Tibial artery (tissue), 4 donors: Measurements from ENCODE around the gene LILRA6.
A peak's percentile ranks its signal among the peaks of the same experiment; 100 is the strongest.
"Not testable (repeated sequence)": the region's sequence is repeated elsewhere in the genome, so short reads cannot be mapped to it uniquely, and the experiment has no call there.

ENCODE experiments used
- DNase-seq, 2 donors: peaks; one replicate each; pipeline ENCODE4 v3.0.0-alpha.2; 2019
- H3K27ac ChIP-seq, 2 donors: fragments of 200-600 bp; sonication (generic) in 1 of 2; 1 replicate in 1 of 2; 2 replicates in 1 of 2; pipeline ENCODE4 v1.5.1; 2018 to 2019; ENCODE audit warnings: mild to moderate bottlenecking in 1 of 2
- H3K27me3 ChIP-seq, 2 donors: fragments of 200-600 bp; sonication (generic) in 1 of 2; one replicate each; pipeline versions ENCODE4 v1.5.1 to v1.6.0; 2016 to 2019
- H3K36me3 ChIP-seq, 3 donors: fragments of 200-600 bp; sonication (generic) in 2 of 3; one replicate each; pipeline ENCODE4 v1.5.1; 2016 to 2019; ENCODE audit warnings: mild to moderate bottlenecking in 2 of 3
- H3K4me1 ChIP-seq, 4 donors: fragments of 200-600 bp; sonication (generic) in 2 of 4; 1 replicate in 3 of 4; 2 replicates in 1 of 4; pipeline ENCODE4 v1.5.1; 2016 to 2019
- H3K4me3 ChIP-seq, 2 donors: fragments of 200-600 bp; sonication (generic) in 1 of 2; 1 replicate in 1 of 2; 2 replicates in 1 of 2; pipeline ENCODE4 v1.5.1; 2018 to 2019; ENCODE audit warnings: mild to moderate bottlenecking in 2 of 2
- H3K9me3 ChIP-seq, 3 donors: fragments of 200-600 bp; sonication (generic) in 1 of 3; one replicate each; pipeline ENCODE4 v1.5.1; 2016 to 2019
- intact Hi-C: fragments of 100-400 bp; cut with DNase I; formaldehyde crosslinking; loops from one replicate; pipeline ENCODE4 v1.15.0; 2023; ENCODE audit warnings: low total_unique reads
- TF ChIP-seq, protein P1 (sequence below), 2 experiments: fragments of 200-600 bp in 1 of 2; fragments of 450-650 bp in 1 of 2; IDR thresholded peaks; one replicate each; pipeline ENCODE4 v1.5.1; 2017 to 2019; ENCODE audit warnings: antibody characterized with exemption in 2 of 2, mild to moderate bottlenecking in 1 of 2, moderate library complexity in 1 of 2

Gene LILRA6

DNA sequence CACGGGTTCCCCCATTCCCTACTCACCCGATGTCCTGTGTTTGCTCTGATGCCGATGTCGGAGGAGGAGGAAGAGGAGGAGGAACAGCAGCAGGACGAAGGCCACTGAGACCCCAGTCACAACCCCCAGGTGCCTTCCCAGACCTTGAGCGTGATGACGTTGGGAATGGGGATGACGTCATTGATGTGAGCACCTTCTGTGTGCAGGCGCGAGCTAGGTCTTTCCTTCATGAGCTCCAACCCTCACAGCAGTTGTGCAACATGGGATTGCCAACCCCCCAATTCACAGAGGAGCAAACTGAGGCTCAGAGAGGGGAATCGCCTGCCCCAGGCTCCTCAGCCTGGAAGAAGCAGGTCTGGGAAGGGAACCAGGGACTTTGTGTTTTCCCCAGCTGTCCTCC, 10.3 kb upstream of the LILRA6 start:
- Histone ChIP-seq H3K4me3 (no peak overlapping the region), H3K4me1 (no peaks in the 10 kb centered on the region), H3K27me3 (peaks cover 0 to 53% of the 10 kb centered on the region in 2 donors), H3K9me3 (no peaks in the 10 kb centered on the region), H3K36me3 (no peaks in the 10 kb centered on the region), H3K27ac (no peak overlapping the region)
- intact Hi-C loops = no loop called here
- DNase-seq = no peak
- TF ChIP-seq, protein P1, sequence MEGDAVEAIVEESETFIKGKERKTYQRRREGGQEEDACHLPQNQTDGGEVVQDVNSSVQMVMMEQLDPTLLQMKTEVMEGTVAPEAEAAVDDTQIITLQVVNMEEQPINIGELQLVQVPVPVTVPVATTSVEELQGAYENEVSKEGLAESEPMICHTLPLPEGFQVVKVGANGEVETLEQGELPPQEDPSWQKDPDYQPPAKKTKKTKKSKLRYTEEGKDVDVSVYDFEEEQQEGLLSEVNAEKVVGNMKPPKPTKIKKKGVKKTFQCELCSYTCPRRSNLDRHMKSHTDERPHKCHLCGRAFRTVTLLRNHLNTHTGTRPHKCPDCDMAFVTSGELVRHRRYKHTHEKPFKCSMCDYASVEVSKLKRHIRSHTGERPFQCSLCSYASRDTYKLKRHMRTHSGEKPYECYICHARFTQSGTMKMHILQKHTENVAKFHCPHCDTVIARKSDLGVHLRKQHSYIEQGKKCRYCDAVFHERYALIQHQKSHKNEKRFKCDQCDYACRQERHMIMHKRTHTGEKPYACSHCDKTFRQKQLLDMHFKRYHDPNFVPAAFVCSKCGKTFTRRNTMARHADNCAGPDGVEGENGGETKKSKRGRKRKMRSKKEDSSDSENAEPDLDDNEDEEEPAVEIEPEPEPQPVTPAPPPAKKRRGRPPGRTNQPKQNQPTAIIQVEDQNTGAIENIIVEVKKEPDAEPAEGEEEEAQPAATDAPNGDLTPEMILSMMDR (IDR thresholded peaks at IDR 0.05) = no peak

DNA sequence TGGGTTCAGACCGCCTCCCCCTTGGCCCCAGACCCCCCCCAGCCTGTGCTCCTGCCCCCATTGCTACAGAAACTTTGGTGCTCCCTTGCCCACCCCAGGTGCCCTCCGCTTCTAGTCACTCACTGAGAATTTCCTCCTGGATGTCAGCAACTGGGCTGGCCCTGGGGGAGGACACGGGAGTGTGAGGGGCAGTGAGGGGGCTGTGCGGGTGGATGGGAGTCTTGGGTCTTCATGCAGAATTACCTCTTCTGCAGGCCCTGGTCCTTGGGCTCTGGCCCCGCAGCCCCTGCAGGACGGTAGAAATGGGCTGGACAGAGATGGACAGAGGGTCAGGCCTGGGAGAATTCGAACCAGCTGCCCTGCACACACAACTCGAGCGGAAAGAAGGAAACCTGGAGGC, 9.7 kb upstream of the LILRA6 start:
- TF ChIP-seq, protein P1 (IDR thresholded peaks at IDR 0.05) = no peak
- peaks cover 0 to 54% of the 10 kb centered on the region in 2 donors for H3K27me3 ChIP-seq
- no peaks in the 10 kb centered on the region for H3K4me1 ChIP-seq
- H3K36me3 ChIP-seq = no peaks in the 10 kb centered on the region
- H3K27ac ChIP-seq = no peak overlapping the region
- H3K9me3 ChIP-seq = no peaks in the 10 kb centered on the region
- intact Hi-C loops = no loop called here
- H3K4me3 ChIP-seq = no peak overlapping the region
- DNase-seq = no peak

DNA sequence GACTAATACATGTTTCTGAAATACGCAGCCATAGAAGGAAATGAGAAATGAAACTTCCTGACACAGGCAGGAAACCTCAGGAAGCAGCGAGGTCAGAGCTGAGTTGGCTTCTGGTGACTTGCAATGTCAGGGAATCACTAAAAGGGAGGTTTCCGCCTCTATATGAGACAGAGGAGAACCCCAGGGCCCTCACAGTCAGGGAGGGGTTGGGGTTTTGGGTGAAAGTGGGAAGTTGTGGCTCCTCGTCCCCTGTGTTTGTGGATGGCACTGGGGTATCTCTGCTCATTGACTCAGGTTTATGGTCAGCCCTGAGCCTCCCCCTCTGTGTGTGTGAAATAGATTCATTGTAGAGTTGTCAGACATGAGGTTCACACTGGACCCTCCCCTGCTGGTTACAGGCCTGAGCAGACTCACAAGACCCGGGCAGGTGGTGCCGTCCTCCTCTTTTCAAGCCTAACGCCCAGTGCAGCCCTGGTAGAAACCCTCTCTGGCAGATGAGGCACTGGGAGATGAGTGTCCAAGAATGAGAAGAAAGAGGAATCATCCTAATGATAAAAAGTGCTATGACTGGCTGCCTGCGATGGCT, 5.5 kb upstream of the LILRA6 start:
- Histone ChIP-seq H3K4me1 (no peaks in the 10 kb centered on the region), H3K36me3 (no peaks in the 10 kb centered on the region), H3K4me3 (no peak overlapping the region), H3K27me3 (peaks cover 0 to 16% of the 10 kb centered on the region in 2 donors), H3K9me3 (no peaks in the 10 kb centered on the region), H3K27ac (no peak overlapping the region)
- intact Hi-C loops = no loop called here
- peak; percentile 48 to 73 for DNase-seq
- TF ChIP-seq, protein P1 (IDR thresholded peaks at IDR 0.05) = no peak

DNA sequence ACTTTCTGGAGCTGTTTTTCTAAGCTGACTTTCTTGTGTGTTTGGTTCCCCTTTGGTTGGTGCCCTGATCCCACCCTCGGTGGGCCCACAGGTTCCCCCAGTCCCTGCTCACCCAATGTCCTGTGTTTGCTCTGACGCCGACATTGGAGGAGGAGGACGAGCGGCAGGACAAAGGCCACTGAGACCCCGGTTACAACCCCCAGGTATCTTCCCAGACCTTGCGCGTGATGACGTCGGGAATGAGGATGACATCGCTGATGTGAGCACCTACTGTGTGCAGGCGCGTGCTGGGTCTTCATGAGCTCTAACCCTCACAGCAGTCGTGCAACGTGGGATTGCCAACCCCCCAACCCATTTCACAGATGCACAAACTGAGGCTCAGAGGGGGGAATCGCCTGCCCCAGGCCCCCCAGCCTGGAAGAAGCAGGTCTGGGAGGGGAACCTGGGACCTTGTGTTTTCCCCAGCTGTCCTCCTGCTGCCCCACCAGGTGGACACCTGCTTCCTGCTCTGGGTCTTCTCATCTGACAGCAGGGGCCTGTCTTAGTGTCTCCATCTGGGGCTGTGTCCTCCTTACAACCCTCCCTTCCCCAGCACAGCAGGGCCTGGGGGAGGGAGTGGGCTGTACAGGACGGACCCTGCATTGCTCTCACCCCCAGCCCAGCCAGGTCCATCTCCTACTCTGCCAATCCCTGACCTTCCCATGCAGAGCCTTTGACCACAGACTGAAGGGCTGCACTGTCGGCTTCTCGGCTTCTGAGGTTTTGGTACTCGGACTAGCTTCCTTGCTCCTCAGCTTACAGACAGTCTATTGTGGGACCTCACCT, 4.7 kb upstream of the LILRA6 start:
- no peak overlapping the region for H3K27ac ChIP-seq

DNA sequence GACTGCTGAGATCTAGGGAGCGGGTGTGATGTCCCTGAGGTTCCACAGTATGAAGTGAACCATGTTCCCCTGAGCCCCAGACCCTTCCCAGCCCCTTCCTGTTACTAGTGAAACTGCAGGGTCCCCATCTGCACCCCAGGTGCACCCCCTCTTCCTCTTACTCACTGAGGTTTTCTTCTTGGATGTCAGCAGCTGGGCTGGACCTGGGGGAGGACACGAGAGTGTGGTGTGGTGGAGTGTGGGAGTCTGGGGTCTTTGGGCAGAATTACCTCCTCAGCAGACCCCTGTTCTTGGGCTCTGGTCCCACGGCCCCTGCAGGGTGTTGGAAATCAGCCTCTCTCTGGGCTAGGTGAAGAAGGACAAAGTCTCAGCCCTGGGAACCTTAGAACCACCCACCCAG, 3.3 kb upstream of the LILRA6 start:
- Histone ChIP-seq H3K36me3 (no peaks in the 10 kb centered on the region), H3K4me3 (no peak overlapping the region), H3K4me1 (no peaks in the 10 kb centered on the region), H3K27ac (no peak overlapping the region), H3K27me3 (peaks cover 0 to 4% of the 10 kb centered on the region in 2 donors), H3K9me3 (no peaks in the 10 kb centered on the region)
- no peak for DNase-seq
- TF ChIP-seq, protein P1 (IDR thresholded peaks at IDR 0.05) = no peak
- intact Hi-C loops = no loop called here

More for the DNA sequence above, 4.7 kb upstream of the LILRA6 start:
- H3K4me3 ChIP-seq = no peak overlapping the region
- TF ChIP-seq, protein P1 (IDR thresholded peaks at IDR 0.05) = no peak
- H3K4me1 ChIP-seq = no peaks in the 10 kb centered on the region
- H3K27me3 ChIP-seq = peaks cover 0 to 8% of the 10 kb centered on the region in 2 donors
- H3K36me3 ChIP-seq = no peaks in the 10 kb centered on the region
- no peak for DNase-seq
- intact Hi-C loops = no loop called here
- H3K9me3 ChIP-seq = no peaks in the 10 kb centered on the region

DNA sequence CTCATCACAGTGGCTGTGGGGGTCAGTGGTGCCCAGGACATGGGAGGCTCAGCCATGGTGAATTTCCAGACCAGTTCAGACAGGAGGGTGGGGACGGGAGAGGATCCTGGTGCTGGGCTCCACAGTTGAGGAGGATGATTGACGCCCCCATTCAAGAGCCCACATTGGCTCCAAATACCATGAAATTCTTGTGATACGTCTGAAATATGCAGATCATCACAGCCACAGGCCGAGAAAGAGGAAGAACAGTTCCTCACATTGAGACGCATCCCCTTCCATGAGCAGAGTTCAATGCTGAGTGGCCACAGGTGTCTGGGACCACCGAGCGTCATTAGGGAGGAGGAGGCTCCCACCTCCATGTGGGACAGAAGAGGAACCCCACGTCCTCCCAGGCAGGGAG, 1.2 kb upstream of the LILRA6 start:
- DNase-seq, H3K4me1 ChIP-seq, H3K27me3 ChIP-seq, H3K9me3 ChIP-seq, H3K36me3 ChIP-seq, H3K4me3 ChIP-seq, intact Hi-C loops, H3K27ac ChIP-seq: not testable (repeated sequence)

DNA sequence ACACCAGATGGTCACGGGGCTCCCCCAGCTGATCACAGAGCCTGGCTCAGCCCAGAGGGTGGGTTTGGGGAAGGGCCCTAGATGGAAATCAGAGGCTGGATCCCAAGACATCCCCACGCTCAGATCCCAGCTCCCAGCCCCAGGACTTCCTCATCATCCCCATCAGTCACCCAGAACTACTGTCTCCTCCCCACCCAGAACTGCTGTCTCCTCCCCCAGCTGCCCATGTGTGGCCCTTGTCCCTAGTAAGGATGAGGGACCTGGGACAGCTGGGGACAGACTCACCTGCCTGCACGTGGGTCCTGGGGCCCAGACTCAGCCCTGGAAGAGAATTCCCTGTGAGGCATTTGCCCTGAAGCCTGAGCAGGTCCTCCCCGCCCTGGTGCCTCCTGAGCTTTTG, 356 bp downstream of the LILRA6 start:
- H3K27ac ChIP-seq, H3K4me3 ChIP-seq, H3K9me3 ChIP-seq, H3K27me3 ChIP-seq, intact Hi-C loops, H3K4me1 ChIP-seq, DNase-seq, H3K36me3 ChIP-seq: not testable (repeated sequence)

DNA sequence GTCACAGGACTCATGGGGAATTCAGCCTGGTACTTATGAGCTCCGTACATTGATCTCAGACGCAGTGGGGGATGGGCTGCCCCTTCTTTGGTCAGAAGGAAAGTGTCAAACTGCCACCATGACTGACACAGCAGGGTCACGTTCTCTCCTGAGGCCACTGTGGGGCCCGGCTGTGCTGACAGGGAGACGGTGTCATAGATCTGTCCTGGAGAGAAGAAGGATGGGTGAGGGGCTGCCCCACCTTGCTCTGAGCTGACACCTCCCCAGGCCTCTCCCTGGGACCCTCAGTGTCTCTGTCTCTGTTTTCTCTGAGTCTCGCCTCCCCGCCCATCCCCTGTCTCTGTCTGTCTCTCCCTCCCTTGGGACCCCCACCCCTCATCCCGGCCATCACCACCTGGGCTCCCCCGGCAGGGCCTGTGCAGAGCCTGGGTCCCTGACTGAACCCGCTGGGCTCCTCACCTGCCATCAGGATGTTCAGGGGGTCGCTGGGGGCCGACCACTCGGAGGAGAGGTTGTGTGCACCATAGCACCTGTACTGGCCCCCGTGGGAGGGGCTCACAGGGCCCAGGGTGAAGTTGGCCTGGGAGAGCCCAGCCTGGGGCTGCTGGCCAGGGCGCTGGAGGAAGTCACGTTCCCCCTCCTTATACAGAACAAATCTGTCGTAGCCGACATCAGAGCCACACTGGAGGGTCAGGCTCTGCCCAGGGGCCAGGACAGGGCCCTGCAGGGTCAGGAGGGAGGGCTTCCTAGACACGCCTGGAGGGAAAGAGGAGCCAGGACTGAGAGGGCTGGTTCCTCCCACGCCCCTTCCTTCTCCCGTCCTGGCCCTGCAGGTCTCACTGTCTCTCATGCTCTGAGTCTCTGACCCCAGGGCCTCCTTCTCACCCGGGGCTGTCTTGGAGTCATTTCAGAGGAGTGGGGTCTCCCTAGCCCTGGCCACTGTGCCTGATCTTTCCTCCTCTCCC, 1.9 kb downstream of the LILRA6 start:
- H3K9me3 ChIP-seq, H3K27me3 ChIP-seq, H3K27ac ChIP-seq, H3K4me1 ChIP-seq, H3K36me3 ChIP-seq, DNase-seq, H3K4me3 ChIP-seq, intact Hi-C loops: not testable (repeated sequence)
